ENCODE results near the gene GET3. TPM values are rescaled to one million over a fixed set of nuclear protein-coding genes. Genes with fewer than 3 reads are reported as not detected.

The GET3 gene
- total RNA-seq, 3 donors from 2014 or later (not counting 1 experiment from before 2014, with no cell fraction given) = 42.2 to 51.3 (median 44.2) TPM

- H3K27me3 Mint-ChIP-seq (ENCODE audit: low read depth in 2 of 2) = no peaks in the 10 kb centered on the region
- ATAC-seq = no peak
- H3K36me3 Mint-ChIP-seq = no peaks in the 10 kb centered on the region
- Histone ChIP-seq H3K9me3 (ENCODE audit: control insufficient read depth, insufficient read depth, low read length) (no peaks in the 10 kb centered on the region), H3K27me3 (ENCODE audit: control insufficient read depth, insufficient read depth, low read length) (no peaks in the 10 kb centered on the region), H3K27ac (ENCODE audit: low read length) (peak overlapping the region; percentile 98), H3K4me1 (ENCODE audit: control insufficient read depth, insufficient read depth, low read length) (peaks cover 76% of the 10 kb centered on the region), H3K36me3 (ENCODE audit: control insufficient read depth, insufficient read depth, low read length) (no peaks in the 10 kb centered on the region), H3K4me3 (ENCODE audit: low read length) (no peak overlapping the region)
- intact Hi-C loops (cut with micrococcal nuclease) = loop anchor here (5.0 to 10.0 kb wide), 2 partner anchors 259 to 317 kb away; partner anchors contain the start of gene LYL1
- H3K9me3 Mint-ChIP-seq = no peaks in the 10 kb centered on the region
- DNase-seq = peak in 1 of 2 donors; percentile 49
- no peak overlapping the region for H3K4me3 Mint-ChIP-seq
- H3K4me1 Mint-ChIP-seq = peaks cover 14 to 26% of the 10 kb centered on the region in 2 donors
- H3K27ac Mint-ChIP-seq = no peak overlapping the region
- TF ChIP-seq, protein P1, sequence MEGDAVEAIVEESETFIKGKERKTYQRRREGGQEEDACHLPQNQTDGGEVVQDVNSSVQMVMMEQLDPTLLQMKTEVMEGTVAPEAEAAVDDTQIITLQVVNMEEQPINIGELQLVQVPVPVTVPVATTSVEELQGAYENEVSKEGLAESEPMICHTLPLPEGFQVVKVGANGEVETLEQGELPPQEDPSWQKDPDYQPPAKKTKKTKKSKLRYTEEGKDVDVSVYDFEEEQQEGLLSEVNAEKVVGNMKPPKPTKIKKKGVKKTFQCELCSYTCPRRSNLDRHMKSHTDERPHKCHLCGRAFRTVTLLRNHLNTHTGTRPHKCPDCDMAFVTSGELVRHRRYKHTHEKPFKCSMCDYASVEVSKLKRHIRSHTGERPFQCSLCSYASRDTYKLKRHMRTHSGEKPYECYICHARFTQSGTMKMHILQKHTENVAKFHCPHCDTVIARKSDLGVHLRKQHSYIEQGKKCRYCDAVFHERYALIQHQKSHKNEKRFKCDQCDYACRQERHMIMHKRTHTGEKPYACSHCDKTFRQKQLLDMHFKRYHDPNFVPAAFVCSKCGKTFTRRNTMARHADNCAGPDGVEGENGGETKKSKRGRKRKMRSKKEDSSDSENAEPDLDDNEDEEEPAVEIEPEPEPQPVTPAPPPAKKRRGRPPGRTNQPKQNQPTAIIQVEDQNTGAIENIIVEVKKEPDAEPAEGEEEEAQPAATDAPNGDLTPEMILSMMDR (IDR thresholded peaks at IDR 0.05) = no peak
- 45% methylated on average over 4 of the region's 4 CpGs for WGBS (ENCODE audit: insufficient coverage)
Measured at GRCh38 chr19:12785431-12786031, 48.2 kb downstream of the GET3 start.

DNA sequence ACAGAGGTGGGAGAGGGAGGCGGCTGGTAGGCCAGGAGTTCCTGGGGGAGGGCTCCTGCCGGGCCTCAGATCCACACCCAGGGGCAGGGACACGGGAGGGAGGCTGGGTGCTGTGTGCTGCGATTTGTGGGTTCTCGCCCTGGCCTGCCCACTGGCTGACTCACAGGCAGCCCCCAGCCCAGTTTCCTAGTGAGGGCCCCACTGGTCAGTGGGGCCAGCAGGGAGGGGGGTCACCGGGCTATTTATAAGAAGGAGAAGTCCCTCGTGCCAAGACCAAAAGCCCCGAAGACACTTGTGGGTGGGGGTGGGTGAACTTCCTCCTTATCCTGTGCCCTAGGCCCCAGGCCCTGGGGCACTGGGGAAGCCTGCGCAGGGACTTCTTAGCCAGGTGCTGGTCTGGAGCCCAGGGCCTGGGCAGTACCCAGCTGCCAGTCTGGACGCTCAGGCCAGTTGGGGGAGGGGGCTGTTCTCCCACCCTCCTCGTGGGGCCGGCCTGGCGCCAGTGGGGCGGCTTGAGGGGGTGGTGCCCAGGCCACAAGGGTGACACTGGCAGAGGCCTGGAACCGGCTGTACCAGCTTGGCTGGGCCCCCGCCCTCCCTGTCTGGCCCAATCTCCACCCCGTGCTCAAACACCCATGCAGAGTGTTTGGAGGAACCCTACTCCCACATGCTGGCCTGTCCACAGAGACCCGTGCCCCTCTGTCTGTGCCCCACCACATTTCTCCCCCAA lies 49.0 kb downstream of the GET3 start:
- no peaks in the 10 kb centered on the region for H3K9me3 ChIP-seq (ENCODE audit: control insufficient read depth, insufficient read depth, low read length)
- no peaks in the 10 kb centered on the region for H3K27me3 ChIP-seq (ENCODE audit: control insufficient read depth, insufficient read depth, low read length)
- DNase-seq = peak in 1 of 2 donors; percentile 52
- no peaks in the 10 kb centered on the region for H3K36me3 ChIP-seq (ENCODE audit: control insufficient read depth, insufficient read depth, low read length)
- Mint-ChIP-seq H3K9me3 (no peaks in the 10 kb centered on the region), H3K36me3 (no peaks in the 10 kb centered on the region), H3K27ac (no peak overlapping the region), H3K27me3 (ENCODE audit: low read depth in 2 of 2) (no peaks in the 10 kb centered on the region), H3K4me3 (no peak overlapping the region), H3K4me1 (peaks cover 22 to 33% of the 10 kb centered on the region in 2 donors)
- intact Hi-C loops (cut with micrococcal nuclease) = loop anchor here (5.0 to 10.0 kb wide), 2 partner anchors 258 to 316 kb away; partner anchors contain the start of gene LYL1
- peak overlapping the region; percentile 98 for H3K27ac ChIP-seq (ENCODE audit: low read length)
- TF ChIP-seq, protein P1 (IDR thresholded peaks at IDR 0.05) = no peak
- H3K4me1 ChIP-seq (ENCODE audit: control insufficient read depth, insufficient read depth, low read length) = peaks cover 81% of the 10 kb centered on the region
- ATAC-seq = no peak
- no peak overlapping the region for H3K4me3 ChIP-seq (ENCODE audit: low read length)
- WGBS (ENCODE audit: insufficient coverage) = 30% methylated on average over 17 of the region's 18 CpGs

DNA sequence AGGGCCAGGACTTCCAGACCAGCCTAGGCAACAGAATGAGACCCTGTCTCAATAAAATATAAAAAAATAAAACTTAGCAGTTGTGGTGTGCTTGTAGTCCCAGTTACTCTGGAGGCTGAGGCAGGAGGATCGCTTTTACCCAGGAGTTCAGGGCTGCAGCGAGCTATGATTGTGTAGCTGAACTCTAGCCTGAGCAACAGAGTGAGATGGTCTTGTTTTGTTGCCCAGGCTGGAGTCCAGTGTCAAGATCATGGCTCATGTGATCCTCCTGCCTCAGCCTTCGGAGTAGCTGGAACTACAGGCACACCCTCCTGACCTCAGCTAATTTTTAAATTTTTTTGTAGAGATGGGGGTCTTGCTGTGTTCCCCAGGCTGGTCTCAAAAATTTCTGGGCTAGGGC lies 49.7 kb downstream of the GET3 start:
- Mint-ChIP-seq H3K4me3 (no peak overlapping the region), H3K27ac (no peak overlapping the region), H3K9me3 (no peaks in the 10 kb centered on the region), H3K4me1 (peaks cover 21 to 30% of the 10 kb centered on the region in 2 donors), H3K27me3 (ENCODE audit: low read depth in 2 of 2) (no peaks in the 10 kb centered on the region), H3K36me3 (no peaks in the 10 kb centered on the region)
- H3K4me3 ChIP-seq (ENCODE audit: low read length) = no peak overlapping the region
- H3K9me3 ChIP-seq (ENCODE audit: control insufficient read depth, insufficient read depth, low read length) = no peaks in the 10 kb centered on the region
- peak overlapping the region; percentile 98 for H3K27ac ChIP-seq (ENCODE audit: low read length)
- TF ChIP-seq, protein P1 (IDR thresholded peaks at IDR 0.05) = no peak
- H3K27me3 ChIP-seq (ENCODE audit: control insufficient read depth, insufficient read depth, low read length) = no peaks in the 10 kb centered on the region
- H3K4me1 ChIP-seq (ENCODE audit: control insufficient read depth, insufficient read depth, low read length) = peaks cover 75% of the 10 kb centered on the region
- no peak for ATAC-seq
- 100% methylated on average over 3 of the region's 3 CpGs for WGBS (ENCODE audit: insufficient coverage)
- DNase-seq = peak in 1 of 2 donors; percentile 9
- H3K36me3 ChIP-seq (ENCODE audit: control insufficient read depth, insufficient read depth, low read length) = no peaks in the 10 kb centered on the region
- intact Hi-C loops (cut with micrococcal nuclease) = loop anchor here (5.0 to 10.0 kb wide), 2 partner anchors 258 to 315 kb away; partner anchors contain the start of gene LYL1

Data from natural killer cell (primary cell).